T-helper 1 cell treated with Interleukin-12 subunit alpha and Interleukin-12 subunit beta and Interleukin-4 antibody, amounts not matched to agents 30 ng/mL and 1 ng/mL, for 36 hours (primary cell): ENCODE data around the gene KIF4A. TPM values are rescaled to one million over a fixed set of nuclear protein-coding genes. Genes with fewer than 3 reads are reported as not detected.
"Not testable (repeated sequence)": the region's sequence is repeated elsewhere in the genome, so short reads cannot be mapped to it uniquely, and the experiment has no call there.

ENCODE experiments used
- intact Hi-C: fragments of 100-400 bp; cut with micrococcal nuclease; formaldehyde crosslinking; loops from one replicate; pipeline ENCODE4 v1.15.1; 2024
- total RNA-seq: library from RNA; stranded (reverse); gene quantifications from 2 replicates; pipeline ENCODE4 v1.2.3, GENCODE V29; 2022

Gene KIF4A
- total RNA-seq, result 29.6 and 30.0 TPM in 2 replicates

- intact Hi-C loops, result loop anchor here (1.0 to 10.0 kb wide), 7 partner anchors 45 to 1242 kb away; partner anchors contain the start of genes IGBP1 and OGT
Measured at GRCh38 chrX:70289793-70290770, at the start of gene KIF4A, which contains the start of gene PDZD11. KIF4A (plus strand) TSS chrX:70290104; CDS start chrX:70290459, 355 bp downstream. PDZD11 (minus strand) TSS chrX:70289927; CDS start chrX:70289341, 586 bp downstream.

GRCh38 chrX:70240751-70241150, 49.2 kb upstream of the KIF4A start:
- intact Hi-C loops, result no loop called here

- intact Hi-C loops, result no loop called here
Measured at GRCh38 chrX:70241501-70241900, 48.4 kb upstream of the KIF4A start.

GRCh38 chrX:70243601-70244000, 46.3 kb upstream of the KIF4A start:
- intact Hi-C loops, result not testable (repeated sequence)

GRCh38 chrX:70244881-70245280, 45.0 kb upstream of the KIF4A start:
- intact Hi-C loops, result no loop called here

- intact Hi-C loops, result no loop called here
Measured at GRCh38 chrX:70247252-70247651, 42.7 kb upstream of the KIF4A start.

GRCh38 chrX:70252491-70252890, 37.4 kb upstream of the KIF4A start:
- intact Hi-C loops, result no loop called here

- intact Hi-C loops, result no loop called here
Measured at GRCh38 chrX:70253377-70254062, 36.4 kb upstream of the KIF4A start.

- intact Hi-C loops, result no loop called here
Measured at GRCh38 chrX:70254063-70254400, 35.9 kb upstream of the KIF4A start.

GRCh38 chrX:70254909-70255308, 35.0 kb upstream of the KIF4A start:
- intact Hi-C loops, result no loop called here

GRCh38 chrX:70255452-70255851, 34.5 kb upstream of the KIF4A start:
- intact Hi-C loops, result no loop called here

GRCh38 chrX:70257423-70258288, 32.2 kb upstream of the KIF4A start:
- intact Hi-C loops, result no loop called here

GRCh38 chrX:70260104-70260503, 29.8 kb upstream of the KIF4A start, which contains the start of gene P2RY4:
P2RY4 (minus strand) TSS chrX:70260204; CDS start chrX:70259624, 580 bp downstream.
- intact Hi-C loops, result loop anchor here (5.0 kb wide), 1 partner anchor 63 kb away; no protein-coding TSS in a partner anchor

GRCh38 chrX:70262952-70263567, 26.8 kb upstream of the KIF4A start:
- intact Hi-C loops, result loop anchor here (5.0 kb wide), 1 partner anchor 66 kb away; no protein-coding TSS in a partner anchor

GRCh38 chrX:70264784-70265183, 25.1 kb upstream of the KIF4A start:
- intact Hi-C loops, result loop anchor here (5.0 kb wide), 1 partner anchor 67 kb away; no protein-coding TSS in a partner anchor

- intact Hi-C loops, result no loop called here
Measured at GRCh38 chrX:70268034-70268433, 21.9 kb upstream of the KIF4A start, which contains the start of gene ARR3. ARR3 (plus strand) TSS chrX:70268334; CDS start chrX:70269386, 1,052 bp downstream.

- intact Hi-C loops, result not testable (repeated sequence)
Measured at GRCh38 chrX:70274029-70274428, 15.9 kb upstream of the KIF4A start.

- intact Hi-C loops, result no loop called here
Measured at GRCh38 chrX:70279081-70279480, 10.8 kb upstream of the KIF4A start.

- intact Hi-C loops, result no loop called here
Measured at GRCh38 chrX:70280573-70280972, 9.3 kb upstream of the KIF4A start.

GRCh38 chrX:70281951-70282350, 8.0 kb upstream of the KIF4A start, which contains the start of gene RAB41:
RAB41 (plus strand) TSS chrX:70282172; CDS start chrX:70282218, 46 bp downstream.
- intact Hi-C loops, result no loop called here
